HG02970 (cell line): Measurements from ENCODE around the gene BCAS1.
"Not testable (repeated sequence)": the region's sequence is repeated elsewhere in the genome, so short reads cannot be mapped to it uniquely, and the experiment has no call there.

Experiments used
- ATAC-seq: cut with Tn5 transposase; IDR thresholded peaks from one replicate; pipeline ENCODE4 v1.9.1; 2021; ENCODE audit warnings: mild to moderate bottlenecking, moderate library complexity, moderate number of reproducible peaks; ENCODE audit not compliant: unreplicated experiment, low FRiP score

Gene BCAS1

GRCh38 chr20:53994088-53994487, 76.3 kb downstream of the BCAS1 start:
- no peak for ATAC-seq

DNA sequence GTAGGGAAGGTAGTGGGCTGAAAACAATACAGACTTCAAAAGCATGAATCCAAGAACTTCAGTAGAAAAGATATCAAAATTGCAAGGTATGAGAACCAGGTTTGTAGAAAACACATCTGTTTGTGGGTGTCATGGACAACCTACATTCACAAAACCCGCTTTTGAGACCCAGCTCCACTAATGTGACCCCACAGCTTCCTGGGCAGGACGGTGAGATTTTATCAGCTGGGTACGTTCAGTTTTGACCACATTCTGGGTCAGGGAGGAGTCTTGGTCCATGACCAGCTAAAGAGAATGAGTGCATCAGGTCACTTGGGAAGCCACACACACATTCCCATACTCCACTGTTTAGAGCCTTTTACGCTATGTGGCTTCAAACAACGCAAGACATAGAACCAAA, 77.1 kb downstream of the BCAS1 start:
- no peak for ATAC-seq

DNA sequence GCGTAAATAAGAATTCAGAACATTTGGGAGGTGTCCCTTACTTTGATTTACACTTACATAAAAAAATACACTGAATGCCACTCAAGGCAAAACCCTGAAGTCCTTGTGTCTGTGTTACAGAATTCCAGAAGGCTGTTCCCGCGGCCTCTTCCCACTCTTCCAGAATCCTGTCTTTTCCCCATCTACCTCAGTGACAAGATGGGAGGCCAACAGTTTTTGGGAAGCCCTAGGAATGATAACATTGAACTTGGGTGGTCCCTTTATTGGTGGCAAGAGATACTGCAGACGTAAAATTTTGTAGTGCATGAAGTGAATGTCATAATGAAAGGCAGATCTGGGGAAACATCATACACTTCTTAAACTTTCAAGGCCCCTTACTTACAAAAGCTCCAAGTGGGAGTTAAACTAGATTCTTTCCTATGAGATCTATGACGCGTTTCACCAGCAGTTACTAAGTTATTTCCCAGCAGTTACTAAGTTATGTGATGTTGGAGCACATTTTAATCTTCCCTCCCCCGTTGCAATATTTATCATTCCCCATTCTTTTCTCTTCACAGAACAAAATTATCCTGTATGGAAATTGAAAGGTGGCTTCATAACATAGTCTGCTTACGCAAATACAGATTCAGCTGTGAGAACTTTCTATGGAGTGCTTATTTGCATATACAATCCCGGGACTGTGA, 79.5 kb downstream of the BCAS1 start:
- ATAC-seq, result no peak

- no peak for ATAC-seq
Observed at GRCh38 chr20:53990003-53990402, 80.4 kb downstream of the BCAS1 start.

DNA sequence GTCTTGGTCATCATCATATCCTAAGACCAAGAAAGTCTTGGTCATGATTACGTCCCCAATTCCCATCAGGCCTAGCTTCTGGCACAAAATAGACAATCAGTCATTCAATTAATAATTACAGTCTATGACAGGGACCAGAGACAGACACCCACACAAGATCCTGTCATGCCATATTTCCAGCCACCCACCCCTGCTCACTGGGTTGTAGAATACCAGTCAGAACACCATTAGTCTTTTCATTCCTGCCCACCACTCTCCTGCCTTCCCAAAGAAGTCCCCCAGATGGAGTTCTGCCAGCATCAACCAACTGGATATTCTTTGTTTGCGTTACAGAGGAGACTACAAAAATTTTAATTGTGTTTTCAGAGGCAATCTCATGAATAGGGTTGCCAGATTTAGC, 81.0 kb downstream of the BCAS1 start:
- ATAC-seq, result no peak

- ATAC-seq, result no peak
Observed at GRCh38 chr20:53986037-53986650, 84.2 kb downstream of the BCAS1 start.

DNA sequence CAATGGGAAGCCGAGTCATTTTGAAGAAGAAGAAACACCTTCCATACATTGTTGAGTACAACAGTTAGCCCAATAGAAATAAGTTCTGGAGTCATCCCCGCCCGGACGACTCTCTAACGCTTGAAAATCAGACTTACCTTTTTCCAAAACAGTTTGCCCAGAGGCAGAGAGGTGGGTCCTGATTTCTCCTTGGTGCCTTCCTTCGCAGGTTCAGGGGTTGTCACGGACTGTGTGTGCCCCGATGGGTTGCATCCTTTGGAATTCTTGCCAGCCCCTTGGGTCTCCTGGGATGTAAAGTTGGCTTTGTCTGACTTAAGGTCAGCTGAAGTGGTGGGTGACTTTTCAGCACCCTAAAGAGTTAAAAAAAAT, 85.3 kb downstream of the BCAS1 start:
- ATAC-seq, result no peak

DNA sequence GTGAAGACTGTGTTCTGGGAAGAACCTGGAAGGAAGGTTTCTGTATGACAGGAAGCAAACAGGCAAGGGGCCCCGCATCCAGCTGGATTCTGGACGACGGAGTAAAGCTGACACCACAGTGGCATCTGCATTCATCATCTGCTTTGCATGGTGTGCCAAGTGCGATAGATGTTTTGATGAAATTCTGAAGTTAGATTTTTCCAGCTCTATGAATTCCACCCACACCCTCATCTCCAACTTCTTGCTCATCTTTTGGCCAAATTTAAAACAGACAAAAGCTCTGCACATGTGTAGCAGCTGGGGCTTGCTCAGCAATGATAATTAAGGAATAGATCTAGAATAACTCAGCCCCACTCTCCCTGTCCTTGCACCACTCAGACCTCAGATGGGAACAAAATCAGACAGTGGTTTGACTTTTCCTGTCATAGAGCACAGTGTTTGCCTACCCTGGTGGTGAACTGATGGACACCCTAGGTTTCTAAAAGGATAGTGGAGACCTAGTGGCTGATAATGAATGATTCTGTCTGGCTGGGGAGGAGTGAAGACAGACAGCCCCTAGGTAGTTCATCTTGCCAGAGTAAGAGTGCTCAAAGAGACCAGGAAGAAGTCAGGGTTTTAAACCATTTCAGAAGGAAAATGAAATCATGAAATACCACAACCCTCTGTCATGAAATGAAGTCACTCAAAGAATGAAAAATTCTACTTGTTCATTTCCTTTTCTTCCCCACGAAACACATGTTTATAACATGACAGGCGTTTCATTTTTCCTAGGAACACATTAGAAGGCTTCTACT, 85.8 kb downstream of the BCAS1 start:
- ATAC-seq, result no peak

DNA sequence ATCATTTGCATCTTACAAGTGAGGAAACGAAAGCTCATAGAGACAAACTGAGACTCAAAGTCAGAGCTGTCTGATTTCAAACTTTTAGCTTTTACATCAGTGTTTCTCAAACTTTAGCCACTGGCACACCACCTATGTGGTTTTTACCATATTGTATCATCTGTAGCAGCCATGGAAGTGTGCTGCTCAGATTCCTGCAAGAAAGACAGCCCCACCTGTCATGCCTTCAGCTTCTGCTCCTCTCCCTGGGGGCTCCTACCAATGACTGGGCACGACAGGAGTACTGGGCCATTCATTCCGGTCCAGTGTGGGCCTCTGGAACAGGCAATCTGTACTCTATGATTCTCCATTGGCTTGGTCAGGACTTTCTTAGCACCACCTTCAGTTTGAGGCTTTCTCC, 87.0 kb downstream of the BCAS1 start:
- ATAC-seq, result no peak

DNA sequence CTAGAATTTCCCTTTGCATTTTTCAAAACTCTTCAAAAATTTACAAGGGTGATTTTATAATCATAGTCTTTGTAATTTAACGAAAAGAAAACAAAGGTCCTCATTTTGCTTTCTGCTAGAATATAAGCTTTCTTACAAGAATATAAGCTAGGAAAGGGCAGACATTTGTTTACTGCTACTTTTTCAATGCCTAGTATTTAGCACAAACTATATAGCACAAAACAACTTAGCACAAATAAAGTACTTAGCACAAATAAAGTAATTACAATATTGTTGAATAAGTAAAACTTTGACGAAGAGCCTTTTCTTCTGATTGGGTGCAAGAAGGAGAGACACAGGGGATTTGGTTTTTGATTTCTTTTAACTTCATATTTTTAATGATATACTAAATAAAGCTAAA, 87.8 kb downstream of the BCAS1 start:
- ATAC-seq, result no peak

- no peak for ATAC-seq
Observed at GRCh38 chr20:53981752-53982437, 88.5 kb downstream of the BCAS1 start.

- ATAC-seq, result no peak
Observed at GRCh38 chr20:53981130-53981529, 89.3 kb downstream of the BCAS1 start.

DNA sequence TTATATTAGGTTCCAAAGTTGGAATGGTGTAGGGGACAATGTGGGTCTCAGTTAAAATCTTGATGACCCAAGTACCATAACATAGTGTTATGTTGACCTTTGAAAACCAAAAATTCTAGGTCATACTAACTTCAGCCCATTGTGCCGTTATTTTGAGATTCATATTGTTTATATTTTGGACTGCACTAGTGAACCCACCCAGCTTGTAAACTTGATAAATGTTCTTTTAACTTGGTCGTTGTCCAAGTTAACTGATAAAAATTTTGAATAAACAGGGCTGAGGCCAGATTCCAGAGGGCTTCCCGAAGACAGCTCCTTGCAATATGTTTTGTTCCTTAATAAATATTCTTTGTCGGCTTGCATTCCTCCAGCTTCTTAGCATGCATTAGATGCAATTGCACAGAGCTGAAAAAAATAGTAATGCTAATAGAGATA, 90.3 kb downstream of the BCAS1 start:
- ATAC-seq, result no peak

DNA sequence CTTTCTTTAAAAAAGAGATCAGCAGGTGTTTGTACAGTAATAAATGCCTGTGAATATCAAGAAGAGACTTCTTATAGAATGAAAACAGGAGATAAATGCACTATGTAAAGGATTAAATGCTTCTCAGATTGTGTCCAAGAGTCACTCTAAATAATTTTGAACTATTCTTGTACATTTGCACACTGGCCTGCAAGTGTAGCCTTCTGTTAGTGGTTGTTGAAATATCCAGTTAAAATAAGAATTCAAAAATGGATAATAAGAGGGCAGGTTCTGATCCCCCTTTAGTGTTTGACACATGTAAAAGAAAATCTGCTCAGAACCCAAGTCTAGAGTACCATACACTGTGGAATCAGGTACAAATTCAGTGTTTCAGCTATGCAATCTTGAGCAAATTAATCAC, 91.9 kb downstream of the BCAS1 start:
- ATAC-seq, result no peak

DNA sequence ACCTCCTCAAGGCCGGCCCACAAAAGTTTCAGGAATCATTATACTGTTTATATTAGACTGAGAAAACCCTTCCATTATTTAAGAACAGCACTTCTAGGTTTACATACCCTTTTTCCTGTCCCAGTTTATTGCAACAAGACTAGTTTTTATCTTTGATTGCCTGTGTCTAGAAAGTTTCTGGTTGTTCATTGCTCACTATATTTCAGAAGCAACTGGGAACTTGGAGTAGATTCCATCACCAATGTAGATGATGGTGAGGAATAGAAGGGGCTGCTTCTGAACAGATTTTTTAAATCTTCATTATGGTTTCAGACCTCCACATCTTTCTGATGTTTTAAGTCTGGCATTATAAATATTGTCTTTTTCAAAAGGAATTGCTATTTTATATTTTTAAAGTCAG, 93.0 kb downstream of the BCAS1 start:
- ATAC-seq, result no peak

DNA sequence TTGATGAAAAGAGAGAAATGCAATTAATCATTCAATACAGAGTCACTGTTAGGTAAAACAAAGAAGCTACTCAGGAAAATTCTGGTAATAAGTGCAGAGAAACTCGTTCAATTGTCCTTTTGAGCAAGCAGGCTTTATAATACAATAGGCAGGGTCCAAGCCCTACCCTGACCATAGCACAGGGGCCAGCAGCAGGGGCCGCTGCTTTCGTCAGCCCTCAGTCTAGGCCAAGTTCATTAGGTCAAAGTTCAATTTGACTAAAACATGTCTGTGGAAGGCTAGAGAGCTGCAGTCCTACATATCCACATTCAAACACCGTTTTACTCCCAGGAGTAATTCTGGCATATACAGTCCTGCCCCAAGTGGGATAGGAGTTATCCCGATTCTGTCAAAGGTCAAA, 94.6 kb downstream of the BCAS1 start:
- no peak for ATAC-seq

- ATAC-seq, result no peak
Observed at GRCh38 chr20:53974785-53975555, 95.4 kb downstream of the BCAS1 start.

- ATAC-seq, result not testable (repeated sequence)
Observed at GRCh38 chr20:53973882-53974281, 96.5 kb downstream of the BCAS1 start.

DNA sequence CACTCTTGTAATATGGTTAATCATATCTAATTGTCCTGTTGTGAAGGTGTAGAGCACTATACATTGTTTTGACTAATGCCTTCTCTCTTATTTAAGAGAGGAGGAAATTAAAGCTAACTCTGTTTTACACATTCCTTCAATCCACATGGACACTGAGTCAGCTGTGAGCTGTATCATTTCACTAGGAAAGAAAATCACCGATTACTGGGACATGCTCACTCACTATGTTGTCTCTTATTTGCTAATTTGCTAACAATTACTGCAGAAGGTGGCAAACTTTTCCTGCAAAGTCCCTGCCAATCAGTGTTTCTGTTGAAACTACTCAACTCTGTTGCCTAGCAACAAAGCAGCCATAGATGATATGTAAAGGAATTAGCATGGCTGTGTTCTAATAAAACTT, 98.2 kb downstream of the BCAS1 start:
- no peak for ATAC-seq

DNA sequence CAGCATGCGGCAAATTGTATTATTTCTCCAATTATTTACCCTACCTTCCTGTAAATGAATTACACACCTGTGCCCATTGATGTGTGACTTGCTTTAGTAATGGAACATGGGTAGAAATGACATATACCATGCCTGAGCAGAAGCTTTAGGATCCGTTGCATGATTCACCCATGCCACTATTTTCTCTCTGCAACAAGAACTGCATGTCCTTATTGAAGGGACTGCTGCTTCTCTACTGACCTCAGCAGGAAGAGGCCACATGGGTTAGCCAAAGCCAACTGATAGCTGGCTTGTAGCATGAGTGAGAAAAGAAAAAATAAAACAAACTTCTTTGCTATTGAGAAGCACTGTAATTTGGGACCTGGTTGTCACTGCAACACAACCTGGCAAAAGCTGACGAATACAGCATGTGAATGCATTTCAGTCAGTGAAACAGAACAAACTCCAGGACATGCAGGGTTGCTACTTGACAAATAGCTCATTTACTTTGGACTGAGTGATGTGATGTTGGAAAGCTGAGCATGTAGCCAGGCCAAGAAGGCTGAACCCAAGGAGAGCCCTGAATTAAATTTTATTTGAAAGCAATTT, 99.2 kb downstream of the BCAS1 start:
- ATAC-seq, result no peak
